ENCODE results near the gene LIMD2.

GRCh38 chr17:63647065-63647725, 52.7 kb downstream of the LIMD2 start:
- TF ChIP-seq POLR2A (IDR thresholded peaks at IDR 0.05) (no peak), CTCF (IDR thresholded peaks at IDR 0.05 in 4 of 5, conservative IDR thresholded peaks at IDR 0.05 in 1 of 5) (no peak)
